ENCODE data around the gene TMC5. TPM values are rescaled to one million over a fixed set of nuclear protein-coding genes. Genes with fewer than 3 reads are reported as not detected.

The TMC5 gene
- total and polyA plus RNA-seq, 2 of the 4 experiments (the other 2 are of a cell fraction): not detected

GRCh38 chr16:19505600-19506303, 88.1 kb downstream of the TMC5 start:
- H3K27ac ChIP-seq (ENCODE audit: insufficient read depth, low read length): no peak overlapping the region
- H2BK5ac ChIP-seq (ENCODE audit: low read depth, low read length, poor library complexity, severe bottlenecking): no peak overlapping the region
- no peaks in the 10 kb centered on the region for H4K20me1 ChIP-seq (ENCODE audit: insufficient read depth, low read length)
- H3K56ac ChIP-seq (ENCODE audit: extremely low read depth, insufficient read depth, low read length): no peak overlapping the region
- H4K5ac ChIP-seq (ENCODE audit: low read depth, low read length): no peak overlapping the region
- no peak overlapping the region for H2BK15ac ChIP-seq (ENCODE audit: low read depth, low read length)
- TF ChIP-seq CEBPB (IDR thresholded peaks at IDR 0.05; ENCODE audit: low read depth, low read length): no peak
- no peak for TF ChIP-seq BHLHE40 (IDR thresholded peaks at IDR 0.05; ENCODE audit: low read depth, low read length)
- no peak for TF ChIP-seq RAD21 (IDR thresholded peaks at IDR 0.05; ENCODE audit: low read length)
- H3K79me1 ChIP-seq (ENCODE audit: low read depth in 1 of 2, low read length in 2 of 2): peaks cover 0 to 6% of the 10 kb centered on the region in 2 experiments; a peak in 2 of 4 replicates
- ChIA-PET CTCF (no interaction called here), POLR2A (ENCODE audit: unreplicated experiment) (no interaction called here)
- no peak overlapping the region for H3K14ac ChIP-seq (replicated peaks; ENCODE audit: low read depth, low read length)
- peaks cover 40% of the 10 kb centered on the region for H3K36me3 ChIP-seq (ENCODE audit: control insufficient read depth, insufficient read depth, low read length)
- no peaks in the 10 kb centered on the region for H3K4me1 ChIP-seq (ENCODE audit: control insufficient read depth, insufficient read depth, low read length)
- no peak overlapping the region for H2AFZ ChIP-seq (replicated peaks; ENCODE audit: low read length, poor library complexity)
- H2BK120ac ChIP-seq (ENCODE audit: low read depth, low read length): no peak overlapping the region
- no peak overlapping the region for H3K9ac ChIP-seq (ENCODE audit: low read depth, low read length)
- H3K27me3 ChIP-seq (ENCODE audit: control insufficient read depth, insufficient read depth, low read length): no peaks in the 10 kb centered on the region
- no peak overlapping the region for H3K4me3 ChIP-seq (ENCODE audit: insufficient read depth, low read depth, low read length)
- H2BK20ac ChIP-seq (ENCODE audit: low read depth, low read length): no peak overlapping the region
- H2AK5ac ChIP-seq (ENCODE audit: low read depth, low read length): no peak overlapping the region
- dilution Hi-C loops (cut with HindIII; ENCODE audit: low sequenced_read_pairs, unreplicated experiment): no loop called here
- no CpG with 5 or more reads among the region's 5 CpGs for WGBS, 2 experiments (ENCODE audit: extremely low coverage in 2 of 2, insufficient read length in 1 of 2)
- in situ Hi-C loops (cut with MboI; ENCODE audit: low sequenced_read_pairs): no loop called here
- intact Hi-C loops (cut with micrococcal nuclease): no loop called here
- no peak overlapping the region for H4K91ac ChIP-seq (ENCODE audit: insufficient read depth, low read depth, low read length)
- no peak overlapping the region for H4K8ac ChIP-seq (ENCODE audit: low read depth in 2 of 2, low read length in 2 of 2)
- H3K4ac ChIP-seq (ENCODE audit: low read depth, low read length): no peak overlapping the region
- no TSS peak for BruUV-seq (replicated peaks)
- H3K9me1 ChIP-seq (ENCODE audit: insufficient read depth, low read length): no peaks in the 10 kb centered on the region
- no peak overlapping the region for H3K4me2 ChIP-seq (ENCODE audit: low read depth, low read length)
- ATAC-seq (ENCODE audit: low read depth) (no peak), DNase-seq (peak; percentile 17)
- H3K9me3 ChIP-seq (ENCODE audit: control insufficient read depth, insufficient read depth, low read length): no peaks in the 10 kb centered on the region
- H3K18ac ChIP-seq (ENCODE audit: low read depth, low read length): no peak overlapping the region
- H3K23ac ChIP-seq (ENCODE audit: low read depth, low read length): no peak overlapping the region
- H2AK9ac ChIP-seq (replicated peaks; ENCODE audit: low read depth, low read length, poor library complexity): no peak overlapping the region

All from IMR-90 (cell line).